ENCODE data around the gene TLK2.
A peak's percentile ranks its signal among the peaks of the same experiment; 100 is the strongest.
"Not testable (repeated sequence)": the region's sequence is repeated elsewhere in the genome, so short reads cannot be mapped to it uniquely, and the experiment has no call there.

The TLK2 gene

DNA sequence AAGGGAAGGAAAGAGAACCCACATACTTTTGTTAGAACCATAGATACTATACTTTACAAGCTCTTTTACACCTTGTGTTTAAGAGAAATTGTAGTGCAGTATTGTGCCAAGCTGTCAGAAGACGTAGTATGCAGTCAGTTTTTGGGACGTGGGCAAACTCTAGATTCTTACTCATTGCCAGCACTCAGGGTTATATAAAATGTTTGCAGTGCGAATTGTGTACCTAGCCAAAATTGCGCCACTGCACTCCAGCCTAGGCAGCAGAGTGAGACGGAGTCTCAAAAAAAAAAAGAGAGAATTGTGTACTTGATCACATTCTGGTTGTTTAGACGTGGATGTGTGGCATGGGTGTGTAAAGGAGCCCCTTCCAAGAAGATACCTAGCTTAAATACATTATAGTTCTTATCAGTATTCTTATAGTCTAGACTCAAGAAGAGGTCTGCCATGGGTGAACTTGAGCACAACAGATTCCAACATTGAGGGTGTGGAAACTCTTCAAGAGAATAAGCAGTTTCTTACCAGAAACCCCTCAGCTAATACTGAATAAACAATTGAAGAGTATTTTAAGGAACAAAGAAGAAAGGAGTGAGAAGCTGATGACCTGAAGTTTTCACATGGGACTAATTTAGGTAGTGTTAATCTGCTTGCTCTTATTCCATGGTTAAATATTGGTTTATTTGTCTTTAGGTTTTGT lies 121.5 kb downstream of the TLK2 start:
- no peak for DNase-seq (ENCODE audit: low read depth in 2 of 2)

DNA sequence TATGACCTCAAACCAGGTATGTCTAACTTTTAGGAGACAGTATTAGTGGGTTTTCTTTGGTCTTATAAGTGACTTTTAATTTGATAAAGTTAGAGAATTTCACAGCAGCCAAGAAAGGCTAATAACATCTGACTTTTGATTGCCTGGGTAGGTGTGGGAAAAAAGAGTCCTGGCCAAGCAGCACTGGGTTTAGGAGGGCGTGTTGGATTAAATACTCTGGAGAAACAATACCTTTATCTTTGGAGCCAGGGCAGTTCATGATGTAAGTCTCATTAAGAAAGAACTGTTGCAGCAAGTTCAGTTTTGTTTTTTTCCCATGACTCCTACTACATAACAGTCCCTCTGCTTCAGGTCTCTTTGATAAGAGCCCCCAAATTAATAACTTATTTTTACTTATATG lies 122.2 kb downstream of the TLK2 start:
- no peak for DNase-seq (ENCODE audit: low read depth in 2 of 2)

DNA sequence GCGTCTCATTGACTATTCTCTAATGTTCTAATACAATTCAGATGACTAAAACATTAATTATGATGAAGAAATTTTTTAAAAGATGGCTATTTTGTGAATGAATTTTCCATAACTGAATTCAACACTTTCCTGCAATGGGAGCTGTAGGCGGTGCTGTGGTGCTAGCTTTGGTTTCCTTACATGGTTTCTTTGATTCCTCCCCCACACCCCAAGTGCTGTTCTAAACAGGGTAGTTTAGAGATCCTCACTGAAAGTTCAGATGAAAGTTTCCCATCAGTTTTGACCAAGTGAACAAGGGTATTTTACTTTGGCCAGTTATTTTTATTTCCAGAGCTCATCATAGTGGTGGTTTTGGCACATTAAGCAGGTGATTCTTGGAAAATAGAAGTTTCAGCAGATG lies 122.8 kb downstream of the TLK2 start:
- DNase-seq (ENCODE audit: low read depth in 2 of 2) = no peak

DNA sequence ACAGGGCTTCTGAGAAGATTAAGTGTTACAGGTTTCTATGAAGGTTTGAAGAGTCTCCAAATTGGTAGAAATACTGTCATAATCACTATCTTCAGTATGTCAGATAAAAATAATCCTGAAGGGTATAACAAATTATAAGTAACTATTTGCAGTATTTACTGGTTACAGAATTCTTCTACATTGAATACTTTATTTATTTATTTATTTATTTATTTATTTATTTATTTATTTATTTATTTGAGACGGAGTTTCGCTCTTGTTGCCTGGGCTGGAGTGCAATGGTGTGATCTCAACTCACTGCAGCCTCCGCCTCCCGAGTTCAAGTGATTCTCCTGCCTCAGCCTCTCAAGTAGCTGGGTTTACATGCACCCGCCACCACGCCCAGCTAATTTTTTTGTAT lies 125.2 kb downstream of the TLK2 start:
- DNase-seq (ENCODE audit: low read depth in 2 of 2) = not testable (repeated sequence)

DNA sequence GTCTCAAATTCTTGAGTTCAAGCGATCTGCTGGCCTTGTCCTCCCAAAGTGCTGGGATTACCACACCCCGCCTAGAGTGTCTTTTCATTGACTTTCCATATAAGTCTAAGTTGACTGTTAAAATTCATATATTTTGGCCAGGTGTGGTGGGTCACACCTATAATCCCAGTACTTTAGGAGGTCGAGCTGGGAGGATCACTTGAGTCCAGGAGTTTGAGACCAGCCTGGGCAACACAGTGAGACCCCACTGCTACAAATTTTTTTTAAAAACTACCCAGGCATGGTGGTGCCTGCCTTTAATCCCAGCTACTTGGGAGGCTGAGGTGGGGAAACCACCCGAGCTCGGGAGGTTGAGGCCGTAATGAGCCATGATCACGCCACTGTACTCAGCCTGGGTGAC lies 127.0 kb downstream of the TLK2 start:
- DNase-seq (ENCODE audit: low read depth in 2 of 2) = no peak

DNA sequence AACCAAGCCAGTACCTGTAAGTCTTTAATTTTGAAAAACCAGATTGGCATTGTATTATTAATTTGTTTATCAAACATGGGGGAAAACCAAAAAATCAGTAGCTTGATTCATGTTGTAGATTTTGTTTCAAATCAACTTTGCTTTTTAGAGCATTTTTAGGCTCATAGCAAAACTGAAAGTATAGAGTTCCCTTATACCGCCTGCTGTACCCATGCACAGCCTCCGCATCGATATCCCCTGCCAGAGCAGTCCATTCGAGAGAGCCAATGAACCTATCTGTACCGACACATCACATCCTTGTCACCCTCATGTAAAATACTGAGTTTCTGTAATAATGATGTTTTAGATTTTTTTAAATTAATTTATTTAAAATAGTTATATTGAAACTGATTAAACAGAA lies 132.7 kb downstream of the TLK2 start:
- DNase-seq (ENCODE audit: low read depth in 2 of 2) = no peak

DNA sequence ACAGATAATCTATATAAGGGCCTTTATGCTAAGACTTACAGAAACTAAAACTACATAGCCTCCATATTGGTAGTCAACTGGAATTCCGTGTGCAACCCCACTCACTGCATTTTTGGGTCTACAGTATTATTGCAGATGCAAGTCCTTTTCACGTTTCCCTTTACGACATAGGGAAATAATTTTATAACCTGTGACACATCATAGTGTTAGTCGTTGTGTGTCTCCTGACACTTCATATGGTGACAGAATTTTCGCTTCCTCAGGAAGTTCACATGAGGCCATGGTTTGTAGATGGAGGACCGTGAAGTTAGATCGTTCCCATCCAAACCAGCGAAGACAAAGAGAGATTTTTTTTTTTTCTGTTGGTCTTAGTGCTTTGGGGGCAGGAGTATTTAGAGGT lies 133.1 kb downstream of the TLK2 start:
- no peak for DNase-seq (ENCODE audit: low read depth in 2 of 2)

DNA sequence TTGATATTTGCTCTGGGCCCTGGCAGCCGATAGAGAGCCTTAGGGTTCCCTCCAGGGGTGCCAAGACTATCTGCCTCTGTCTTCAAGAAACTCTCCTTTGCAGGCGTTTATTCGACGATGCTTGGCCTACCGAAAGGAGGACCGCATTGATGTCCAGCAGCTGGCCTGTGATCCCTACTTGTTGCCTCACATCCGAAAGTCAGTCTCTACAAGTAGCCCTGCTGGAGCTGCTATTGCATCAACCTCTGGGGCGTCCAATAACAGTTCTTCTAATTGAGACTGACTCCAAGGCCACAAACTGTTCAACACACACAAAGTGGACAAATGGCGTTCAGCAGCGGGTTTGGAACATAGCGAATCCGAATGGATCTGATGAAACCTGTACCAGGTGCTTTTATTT lies 133.7 kb downstream of the TLK2 start:
- DNase-seq (ENCODE audit: low read depth in 2 of 2) = not testable (repeated sequence)

DNA sequence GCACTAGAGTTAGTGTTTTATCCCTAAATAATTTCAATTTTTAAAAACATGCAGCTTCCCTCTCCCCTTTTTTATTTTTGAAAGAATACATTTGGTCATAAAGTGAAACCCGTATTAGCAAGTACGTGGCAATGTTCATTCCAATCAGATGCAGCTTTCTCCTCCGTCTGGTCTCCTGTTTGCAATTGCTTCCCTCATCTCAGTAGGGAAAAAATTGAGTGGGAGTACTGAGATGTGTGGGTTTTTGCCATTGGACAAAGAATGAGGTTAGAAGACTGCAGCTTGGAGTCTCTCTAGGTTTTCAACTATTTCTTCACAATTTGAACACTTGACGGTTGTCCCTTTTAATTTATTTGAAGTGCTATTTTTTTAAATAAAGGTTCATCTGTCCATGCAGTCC lies 134.5 kb downstream of the TLK2 start:
- DNase-seq (ENCODE audit: low read depth in 2 of 2) = not testable (repeated sequence)

DNA sequence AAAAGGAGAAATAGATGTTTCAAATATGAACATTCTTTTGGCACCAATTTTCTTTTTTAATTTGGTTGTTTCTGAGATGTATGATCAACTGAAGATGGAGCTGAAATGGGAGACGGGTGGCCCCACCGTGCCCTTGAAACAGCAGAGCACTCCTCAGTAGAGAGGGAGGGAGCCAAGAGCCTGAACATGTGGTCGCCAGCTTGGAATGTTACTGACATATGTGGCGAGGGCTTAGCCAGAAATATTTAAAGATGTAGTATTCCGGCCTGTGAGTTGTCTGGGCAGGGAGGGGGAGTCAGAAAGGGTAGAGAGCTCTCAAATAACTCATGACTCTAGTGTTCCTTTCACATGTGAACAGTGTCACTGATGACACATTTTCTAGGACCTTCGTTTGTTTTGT lies 135.5 kb downstream of the TLK2 start:
- no peak for DNase-seq (ENCODE audit: low read depth in 2 of 2)

DNA sequence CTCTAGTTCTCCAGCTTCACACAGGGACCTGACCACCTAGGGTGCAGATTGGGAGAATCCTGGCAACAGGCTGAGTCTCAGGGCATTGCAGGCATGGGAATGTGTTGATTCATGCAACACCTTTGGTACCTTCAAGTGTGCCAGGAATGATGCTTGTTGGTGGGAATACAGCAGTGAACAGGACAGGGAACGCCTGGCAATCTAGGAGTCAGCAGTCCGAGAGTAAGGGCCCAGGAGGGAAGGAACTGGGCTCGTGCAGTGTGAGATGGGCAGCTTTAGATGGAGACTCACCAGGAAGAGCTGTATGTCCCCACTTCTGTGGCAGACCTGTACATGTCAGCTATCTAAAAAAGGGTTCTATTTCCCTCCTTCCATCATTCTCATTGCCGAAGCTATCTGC lies 136.9 kb downstream of the TLK2 start:
- DNase-seq (ENCODE audit: low read depth in 2 of 2) = no peak

DNA sequence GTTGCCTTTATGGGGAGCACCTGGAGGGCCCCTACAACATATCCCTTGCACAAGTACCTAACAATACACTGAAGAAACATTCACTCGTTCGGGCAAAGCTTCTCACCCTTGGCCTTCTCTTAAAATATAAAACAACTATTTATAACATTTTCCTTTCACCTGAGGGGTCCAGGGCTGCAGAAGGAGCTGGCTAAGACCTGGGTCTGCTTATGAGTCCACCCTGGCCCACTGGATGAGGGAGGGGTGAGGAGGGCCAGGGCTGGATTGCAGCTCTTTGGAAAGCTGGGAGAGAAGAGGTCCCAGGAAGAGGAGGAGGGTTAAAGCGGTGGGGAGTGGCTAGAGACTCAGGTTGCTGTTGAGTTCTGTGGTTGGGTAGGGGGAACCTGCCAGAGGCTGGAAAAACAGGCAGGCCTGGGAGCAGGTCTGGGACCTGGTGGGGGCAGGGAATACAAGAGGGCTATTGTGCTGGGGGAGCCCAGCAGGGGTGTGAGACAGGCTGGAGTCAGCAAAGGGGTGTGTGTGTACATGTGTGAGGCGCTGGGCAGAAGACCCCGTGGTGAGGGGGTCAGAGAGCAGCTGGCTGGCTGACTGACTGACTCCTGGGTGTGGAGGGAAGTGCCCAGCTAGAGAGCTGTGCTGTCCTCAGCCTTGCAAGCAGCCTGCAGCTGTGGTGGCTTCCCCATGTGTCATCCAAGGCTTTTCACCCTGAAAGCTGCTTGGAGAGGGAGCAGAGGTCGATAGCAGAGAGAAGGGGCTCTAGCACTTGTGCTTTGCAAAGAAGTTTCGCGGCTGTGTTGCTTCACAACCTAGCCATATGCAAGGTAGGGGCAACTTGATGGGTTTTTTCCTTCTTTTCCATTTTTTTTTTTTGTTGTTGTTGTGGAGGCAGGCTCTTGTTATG lies 138.6 kb downstream of the TLK2 start:
- DNase-seq (ENCODE audit: low read depth in 2 of 2) = no peak

DNA sequence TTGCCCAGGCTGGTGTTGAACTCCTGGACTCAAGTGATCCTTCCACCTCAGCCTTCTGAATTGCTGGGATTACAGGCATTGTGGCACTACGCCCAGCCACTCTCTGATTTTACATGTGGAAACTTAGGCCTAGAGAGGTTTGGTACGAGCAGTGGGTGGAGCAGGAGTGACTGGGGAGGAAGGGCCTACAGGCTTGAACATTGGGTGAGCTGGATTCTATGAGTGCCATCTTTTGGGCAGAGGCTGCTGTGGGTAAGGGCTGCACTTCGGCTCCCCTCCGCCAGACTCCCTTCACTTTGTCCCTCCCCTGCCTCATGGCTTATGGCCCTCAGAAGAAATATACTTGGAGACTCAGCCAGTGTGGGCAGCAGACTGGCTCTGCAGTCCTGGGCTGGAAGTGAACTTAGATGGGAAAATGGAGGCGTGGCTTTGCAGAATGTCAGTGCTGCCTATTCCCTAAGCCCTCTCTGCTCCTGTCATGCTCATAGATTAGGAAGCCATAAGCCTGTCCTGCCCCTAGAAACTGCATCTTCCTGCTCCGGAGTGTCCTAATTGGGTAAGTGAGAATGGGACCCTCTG lies 139.4 kb downstream of the TLK2 start:
- DNase-seq (ENCODE audit: low read depth in 2 of 2) = no peak

DNA sequence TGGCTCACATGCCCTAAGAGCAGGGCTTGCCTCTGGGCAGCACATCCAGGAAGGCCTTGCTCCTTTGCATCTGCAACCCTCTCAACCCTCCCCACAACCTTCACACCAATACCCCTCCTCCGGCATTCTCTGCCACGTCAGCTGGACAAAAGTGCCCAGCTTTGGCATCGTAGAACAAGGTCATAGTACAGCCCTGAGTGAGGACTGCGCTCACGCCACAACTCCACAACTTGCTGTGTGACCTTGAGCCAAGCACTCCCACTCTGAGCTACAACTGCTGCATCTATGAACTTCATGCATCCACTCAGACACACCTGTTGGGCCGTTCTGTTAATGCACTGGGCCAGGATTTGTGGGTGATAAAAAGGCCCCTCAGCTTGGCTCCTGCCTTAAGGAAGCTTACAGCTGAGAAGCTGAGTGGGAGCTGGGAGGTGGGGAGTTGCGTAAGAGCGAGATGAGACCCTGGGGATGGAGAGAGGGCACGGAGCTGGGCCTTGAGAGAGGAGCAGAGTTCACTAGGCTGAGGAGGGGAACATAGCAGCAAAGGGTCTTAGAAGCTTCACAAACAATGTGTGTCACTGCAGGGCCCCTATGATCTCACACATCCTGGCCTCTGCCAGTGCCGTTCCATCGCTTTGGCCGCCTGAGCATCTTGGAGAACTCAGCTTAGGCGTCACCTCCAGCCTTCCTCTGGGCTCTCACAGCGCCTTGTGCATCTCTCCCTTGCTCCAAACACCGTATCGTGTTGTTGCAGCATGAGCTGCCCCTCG lies 140.2 kb downstream of the TLK2 start:
- no peak for DNase-seq (ENCODE audit: low read depth in 2 of 2)

DNA sequence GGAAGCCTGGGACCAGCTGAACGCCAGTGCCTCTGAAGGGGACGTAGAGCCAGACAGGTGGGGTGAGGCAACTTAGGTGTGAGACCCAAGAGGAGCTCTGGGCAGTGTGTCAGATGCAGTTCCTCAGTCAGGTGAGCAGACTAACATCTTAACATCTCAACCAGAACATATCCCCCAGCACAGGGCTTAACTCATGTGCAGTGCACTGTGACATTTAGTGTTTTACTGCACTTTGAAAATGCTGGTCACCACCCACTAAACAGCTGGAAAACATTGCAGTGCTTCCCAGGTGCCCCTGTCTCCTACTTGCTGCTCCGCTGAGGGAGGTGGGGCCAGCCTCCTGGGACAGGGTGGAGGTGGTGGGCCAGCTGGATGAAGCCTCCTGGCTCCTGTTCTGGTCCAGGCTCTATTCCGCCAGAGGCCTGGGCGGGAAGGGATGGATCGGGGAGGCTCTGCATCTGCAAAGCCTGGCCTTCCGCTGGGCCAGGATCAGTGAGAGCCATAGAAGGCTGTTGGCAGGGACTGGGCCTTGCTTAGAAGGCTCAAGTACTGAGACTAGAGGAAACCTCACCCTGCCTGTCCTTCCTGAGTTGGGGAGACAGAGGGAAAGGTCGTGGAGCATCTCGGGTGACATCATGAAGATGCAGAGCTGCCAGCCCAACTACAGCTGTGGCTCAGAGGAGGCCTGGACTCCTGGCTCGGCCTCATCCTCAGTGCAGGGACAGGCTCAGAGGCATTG lies 141.0 kb downstream of the TLK2 start:
- no peak for DNase-seq (ENCODE audit: low read depth in 2 of 2)

DNA sequence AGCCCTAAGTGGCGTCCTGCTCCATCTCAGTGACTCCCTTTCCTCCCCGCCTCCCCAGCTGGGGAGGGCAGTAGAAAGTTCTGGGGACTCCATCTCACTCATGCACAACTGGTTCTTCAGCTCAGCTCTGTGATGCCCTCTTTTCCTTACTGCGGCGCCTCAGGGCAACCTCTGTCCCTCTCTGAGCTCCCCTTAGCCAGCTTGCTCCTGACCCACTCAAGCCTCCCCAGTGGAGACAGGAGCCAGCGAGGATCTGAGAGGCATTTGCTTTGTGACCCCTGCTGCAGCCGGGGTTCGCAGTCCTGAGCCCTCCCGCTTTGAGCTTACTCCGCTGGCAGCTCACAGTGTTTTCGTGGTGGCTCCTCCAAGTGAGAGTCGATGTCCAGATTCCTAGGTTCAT lies 142.6 kb downstream of the TLK2 start:
- DNase-seq (ENCODE audit: low read depth in 2 of 2) = no peak

DNA sequence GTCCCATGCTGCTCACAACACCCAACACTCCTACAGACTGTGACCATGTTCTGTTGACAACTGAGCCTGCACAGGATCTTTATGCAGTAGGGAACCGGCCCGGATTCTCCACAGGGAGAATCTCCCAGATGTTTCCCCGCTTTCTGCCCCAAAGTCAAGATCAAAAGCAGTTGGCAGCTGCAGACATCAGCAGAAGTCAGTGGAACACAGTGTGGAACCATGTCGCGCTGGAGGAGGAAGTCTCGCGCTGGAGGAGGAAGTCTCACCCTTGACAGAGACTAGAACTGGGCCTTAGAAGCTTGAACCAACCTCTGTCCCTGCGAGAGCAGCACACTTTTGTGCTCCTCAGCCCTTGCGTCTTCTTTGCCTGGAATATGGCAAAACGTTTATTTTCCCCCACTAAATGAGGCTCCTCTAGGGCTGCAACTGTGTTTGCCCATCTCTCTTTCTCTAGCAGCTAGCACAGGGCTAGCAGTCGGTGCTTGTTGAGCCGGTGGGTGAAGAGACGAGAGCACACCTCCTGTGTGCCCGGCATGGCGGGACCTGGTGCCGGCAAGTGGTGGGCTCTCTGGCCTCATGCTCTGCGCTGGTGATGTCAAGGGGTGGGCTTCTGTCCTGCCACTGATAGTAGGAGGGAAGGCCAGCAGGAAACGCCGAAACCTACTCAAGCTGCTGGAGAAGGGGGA lies 146.7 kb downstream of the TLK2 start:
- no peak for DNase-seq (ENCODE audit: low read depth in 2 of 2)

DNA sequence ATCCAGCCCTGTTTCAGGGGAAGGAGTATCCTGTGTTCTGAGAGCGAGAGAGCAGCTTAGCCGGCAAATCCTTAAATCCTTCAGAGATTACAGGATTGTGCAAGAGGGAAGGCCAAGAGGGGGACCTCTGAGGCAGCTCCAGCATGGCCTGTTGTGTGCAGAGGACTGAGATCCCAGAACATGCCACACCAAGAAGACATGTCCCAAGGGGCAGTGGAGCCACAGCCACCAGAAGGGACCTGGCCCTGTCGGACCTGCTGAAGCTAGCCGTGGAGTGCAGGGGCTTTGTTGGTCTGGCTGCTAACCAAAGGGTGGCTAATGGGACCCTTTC lies 147.2 kb downstream of the TLK2 start:
- no peak for DNase-seq (ENCODE audit: low read depth in 2 of 2)

DNA sequence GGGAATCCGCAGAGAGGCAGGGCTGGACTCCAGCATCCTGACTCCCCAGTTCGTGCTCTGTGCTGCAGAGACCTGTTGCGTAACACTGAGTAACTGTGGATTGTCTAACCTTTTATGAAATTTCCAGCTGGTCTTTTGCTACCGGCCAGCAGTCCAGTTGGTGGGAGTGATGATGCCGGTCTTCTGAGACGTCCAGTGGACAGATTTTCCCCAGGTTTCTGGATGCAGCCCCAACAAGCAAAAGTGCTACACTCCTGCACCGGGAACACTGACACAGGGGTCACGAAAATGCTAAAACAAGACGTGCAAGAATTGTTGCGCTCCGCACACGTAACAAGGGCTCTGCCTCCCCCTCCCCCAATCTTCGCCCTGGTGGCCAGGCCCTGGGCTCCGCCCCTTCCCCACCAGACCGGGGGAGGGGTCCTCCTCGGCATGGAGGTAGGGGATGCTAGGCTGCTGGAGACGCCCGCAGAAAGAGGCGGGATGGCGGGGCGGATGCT lies 148.1 kb downstream of the TLK2 start:
- peak in 1 of 2 donors; percentile 17 for DNase-seq (ENCODE audit: low read depth in 2 of 2)

DNA sequence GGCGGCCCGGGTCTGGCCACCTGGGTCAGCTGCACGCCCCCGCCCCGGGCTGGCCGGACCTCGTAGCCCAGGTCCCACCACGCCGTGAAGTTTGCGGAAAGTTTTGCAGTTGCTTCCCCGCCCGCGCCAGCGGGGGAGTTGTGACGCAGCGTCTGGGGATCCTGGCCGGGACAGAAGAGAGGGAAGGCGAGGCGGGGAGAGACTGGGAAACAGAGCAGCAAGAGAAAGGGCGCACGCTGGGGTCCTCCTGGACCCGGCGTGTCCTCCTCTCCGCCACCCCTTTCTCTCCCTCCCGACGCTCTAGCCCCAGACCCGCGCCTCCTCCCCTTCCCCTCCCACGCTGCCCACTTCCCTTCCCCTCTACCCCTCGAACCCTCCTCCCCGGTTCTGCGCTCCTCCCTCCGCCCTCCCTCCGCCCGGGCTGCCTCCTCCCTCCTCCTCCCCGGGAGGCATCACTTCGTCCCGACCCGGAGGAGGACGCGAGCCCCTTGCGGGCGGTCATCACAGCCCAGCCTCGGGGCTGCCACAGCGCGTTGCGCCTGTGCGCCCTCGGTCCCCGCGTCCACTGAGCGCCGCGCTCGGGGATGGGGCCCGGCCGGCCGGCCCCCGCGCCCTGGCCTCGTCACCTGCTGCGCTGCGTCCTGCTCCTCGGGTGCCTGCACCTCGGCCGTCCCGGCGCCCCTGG lies 148.7 kb downstream of the TLK2 start, which contains the start of gene MRC2:
Gene MRC2, plus strand, starts transcription at position 452 of the 685 bp plus-strand sequence. Its CDS starts 133 bp downstream, at position 585.
- DNase-seq (ENCODE audit: low read depth in 2 of 2) = peak; percentile 29 to 51

All from stimulated activated CD4-positive, alpha-beta T cell treated with anti-CD3 and anti-CD28 coated beads, Interleukin-1b, Interleukin-23, amount 100 ng/mL, for 4 hours (primary cell).